Prostate gland (tissue), 2 donors: ENCODE measurements around the gene COQ4. TPM values are rescaled to one million over a fixed set of nuclear protein-coding genes. Genes with fewer than 3 reads are reported as not detected.

Experiments
- DNase-seq: peaks from one replicate; pipeline ENCODE4 v3.0.0-alpha.2; 2019; ENCODE audit warnings: low spot score
- H3K27ac ChIP-seq, 2 donors: fragments of 200-600 bp; sonication (generic); 2 replicates each; pipeline ENCODE4 v1.5.1; 2017 to 2019
- H3K27me3 ChIP-seq: fragments of 200-600 bp; sonication (generic); replicated peaks from 2 replicates; pipeline ENCODE4 v1.5.1; 2019; ENCODE audit not compliant: insufficient read depth
- H3K36me3 ChIP-seq, 2 donors: fragments of 200-600 bp; sonication (generic); 1 replicate in 1 of 2; 2 replicates in 1 of 2; pipeline versions ENCODE4 v1.5.1 to v1.8.1; 2017 to 2019
- H3K4me1 ChIP-seq: fragments of 200-600 bp; sonication (generic); replicated peaks from 2 replicates; pipeline ENCODE4 v1.5.1; 2019
- H3K4me3 ChIP-seq, 2 donors: fragments of 200-600 bp; sonication (generic); 2 replicates each; pipeline ENCODE4 v1.5.1; 2017 to 2019
- H3K9me3 ChIP-seq: fragments of 200-600 bp; sonication (generic); 2 replicates; pipeline ENCODE4 v1.5.1; 2017
- POLR2A ChIP-seq: fragments of 450-650 bp; IDR thresholded peaks from one replicate; pipeline ENCODE4 v1.6.1; 2016; ENCODE audit warnings: antibody characterized with exemption, mild to moderate bottlenecking
- POLR2AphosphoS5 ChIP-seq: sonication (generic); formaldehyde crosslinking; IDR thresholded peaks from one replicate; pipeline ENCODE4 v1.6.1; 2017; ENCODE audit warnings: antibody characterized with exemption
- WGBS: methylation state at CpG from one replicate; pipeline ENCODE4 v1.1.5; 2018; 5-methylcytosine and 5-hydroxymethylcytosine counted together
- intact Hi-C: fragments of 100-400 bp; cut with DNase I; formaldehyde crosslinking; loops from one replicate; pipeline ENCODE4 v1.14.2; 2022
- total RNA-seq, 2 donors: library from RNA; depleted of rRNA; stranded (reverse); fragments of >200 nt; gene quantifications; one replicate each; pipeline ENCODE4 v1.1.0, GENCODE V29; 2016
- TF ChIP-seq, protein P1 (sequence below), 4 experiments: fragments of 200-600 bp in 2 of 4; fragments of 450-650 bp in 2 of 4; sonication (generic) in 2 of 4; IDR thresholded peaks; 1 replicate in 3 of 4; 2 replicates in 1 of 4; pipeline ENCODE4 v1.5.1; 2016 to 2019; ENCODE audit warnings: antibody characterized with exemption in 4 of 4, mild to moderate bottlenecking in 2 of 4, moderate library complexity in 2 of 4

The COQ4 gene
- total RNA-seq, 2 donors from 2014 or later, result 57.5 to 89.6 TPM

DNA sequence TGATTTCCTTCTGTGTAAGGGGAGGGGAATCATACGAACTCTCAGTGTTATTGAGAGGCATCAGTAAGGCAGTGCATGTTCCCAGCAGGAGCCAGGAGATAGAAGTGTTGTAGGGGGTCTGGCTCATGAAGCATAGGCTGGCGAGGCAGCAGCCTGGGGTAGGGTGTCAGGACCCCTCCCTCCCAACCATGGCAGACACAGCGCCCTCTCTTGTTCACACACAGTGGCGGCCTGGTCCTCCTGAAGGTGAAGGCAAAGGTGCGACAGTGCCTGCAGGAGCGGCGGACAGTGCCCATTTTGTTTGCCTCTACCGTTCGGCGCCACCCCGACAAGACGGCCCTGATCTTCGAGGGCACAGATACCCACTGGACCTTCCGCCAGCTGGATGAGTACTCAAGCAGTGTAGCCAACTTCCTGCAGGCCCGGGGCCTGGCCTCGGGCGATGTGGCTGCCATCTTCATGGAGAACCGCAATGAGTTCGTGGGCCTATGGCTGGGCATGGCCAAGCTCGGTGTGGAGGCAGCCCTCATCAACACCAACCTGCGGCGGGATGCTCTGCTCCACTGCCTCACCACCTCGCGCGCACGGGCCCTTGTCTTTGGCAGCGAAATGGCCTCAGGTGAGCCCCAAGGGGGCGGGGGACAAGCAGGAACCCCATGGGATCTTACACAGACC lies 22.4 kb downstream of the COQ4 start:
- intact Hi-C loops, result no loop called here
- H3K4me1 ChIP-seq, result no peaks in the 10 kb centered on the region
- H3K4me3 ChIP-seq, result no peak overlapping the region
- 96% methylated on average over 28 of the region's 28 CpGs for WGBS
- H3K36me3 ChIP-seq, result no peaks in the 10 kb centered on the region
- no peak overlapping the region for H3K27ac ChIP-seq
- no peak for DNase-seq
- H3K9me3 ChIP-seq, result no peaks in the 10 kb centered on the region
- TF ChIP-seq POLR2AphosphoS5 (no peak), POLR2A (no peak)
- TF ChIP-seq, protein P1, sequence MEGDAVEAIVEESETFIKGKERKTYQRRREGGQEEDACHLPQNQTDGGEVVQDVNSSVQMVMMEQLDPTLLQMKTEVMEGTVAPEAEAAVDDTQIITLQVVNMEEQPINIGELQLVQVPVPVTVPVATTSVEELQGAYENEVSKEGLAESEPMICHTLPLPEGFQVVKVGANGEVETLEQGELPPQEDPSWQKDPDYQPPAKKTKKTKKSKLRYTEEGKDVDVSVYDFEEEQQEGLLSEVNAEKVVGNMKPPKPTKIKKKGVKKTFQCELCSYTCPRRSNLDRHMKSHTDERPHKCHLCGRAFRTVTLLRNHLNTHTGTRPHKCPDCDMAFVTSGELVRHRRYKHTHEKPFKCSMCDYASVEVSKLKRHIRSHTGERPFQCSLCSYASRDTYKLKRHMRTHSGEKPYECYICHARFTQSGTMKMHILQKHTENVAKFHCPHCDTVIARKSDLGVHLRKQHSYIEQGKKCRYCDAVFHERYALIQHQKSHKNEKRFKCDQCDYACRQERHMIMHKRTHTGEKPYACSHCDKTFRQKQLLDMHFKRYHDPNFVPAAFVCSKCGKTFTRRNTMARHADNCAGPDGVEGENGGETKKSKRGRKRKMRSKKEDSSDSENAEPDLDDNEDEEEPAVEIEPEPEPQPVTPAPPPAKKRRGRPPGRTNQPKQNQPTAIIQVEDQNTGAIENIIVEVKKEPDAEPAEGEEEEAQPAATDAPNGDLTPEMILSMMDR (IDR thresholded peaks at IDR 0.05), result no peak
- no peaks in the 10 kb centered on the region for H3K27me3 ChIP-seq

GRCh38 chr9:128349125-128349524 lies 26.5 kb downstream of the COQ4 start:
- TF ChIP-seq, protein P1 (IDR thresholded peaks at IDR 0.05), result no peak
- TF ChIP-seq POLR2A (no peak), POLR2AphosphoS5 (no peak)
- Histone ChIP-seq H3K27ac (no peak overlapping the region), H3K4me1 (no peaks in the 10 kb centered on the region), H3K4me3 (no peak overlapping the region), H3K9me3 (no peaks in the 10 kb centered on the region), H3K27me3 (no peaks in the 10 kb centered on the region), H3K36me3 (no peaks in the 10 kb centered on the region)
- DNase-seq, result no peak
- 79% methylated on average over 2 of the region's 2 CpGs for WGBS
- intact Hi-C loops, result no loop called here

- no peak overlapping the region for H3K4me3 ChIP-seq
- 93% methylated on average over 6 of the region's 6 CpGs for WGBS
- no peaks in the 10 kb centered on the region for H3K36me3 ChIP-seq
- H3K4me1 ChIP-seq, result no peaks in the 10 kb centered on the region
- no peaks in the 10 kb centered on the region for H3K9me3 ChIP-seq
- H3K27me3 ChIP-seq, result no peaks in the 10 kb centered on the region
- no peak for TF ChIP-seq POLR2AphosphoS5
- TF ChIP-seq POLR2A, result no peak
- TF ChIP-seq, protein P1 (IDR thresholded peaks at IDR 0.05), result no peak
- no peak overlapping the region for H3K27ac ChIP-seq
- intact Hi-C loops, result no loop called here
- no peak for DNase-seq
Measured at GRCh38 chr9:128349772-128350171, 27.1 kb downstream of the COQ4 start.

- no peaks in the 10 kb centered on the region for H3K4me1 ChIP-seq
- intact Hi-C loops, result no loop called here
- WGBS, result 94% methylated on average over 19 of the region's 19 CpGs
- no peak overlapping the region for H3K27ac ChIP-seq
- TF ChIP-seq POLR2A (no peak), POLR2AphosphoS5 (no peak)
- TF ChIP-seq, protein P1 (IDR thresholded peaks at IDR 0.05), result no peak
- H3K4me3 ChIP-seq, result no peak overlapping the region
- no peaks in the 10 kb centered on the region for H3K36me3 ChIP-seq
- H3K9me3 ChIP-seq, result no peaks in the 10 kb centered on the region
- no peaks in the 10 kb centered on the region for H3K27me3 ChIP-seq
- DNase-seq, result no peak
Measured at GRCh38 chr9:128355451-128355850, 32.8 kb downstream of the COQ4 start.

GRCh38 chr9:128358090-128358489 lies 35.5 kb downstream of the COQ4 start:
- Histone ChIP-seq H3K27ac (no peak overlapping the region), H3K9me3 (no peaks in the 10 kb centered on the region), H3K27me3 (no peaks in the 10 kb centered on the region), H3K36me3 (no peaks in the 10 kb centered on the region), H3K4me1 (no peaks in the 10 kb centered on the region), H3K4me3 (no peak overlapping the region)
- TF ChIP-seq POLR2A (no peak), POLR2AphosphoS5 (no peak)
- TF ChIP-seq, protein P1 (IDR thresholded peaks at IDR 0.05), result no peak
- DNase-seq, result no peak
- intact Hi-C loops, result no loop called here
- 73% methylated on average over 8 of the region's 8 CpGs for WGBS
